H9 (cell line): ENCODE data around the gene SUMO2. TPM values are rescaled to one million over a fixed set of nuclear protein-coding genes. Genes with fewer than 3 reads are reported as not detected.

Experiments
- DNase-seq: peaks from one replicate; pipeline ENCODE4 v3.0.0-alpha.2; 2017
- H2AFZ ChIP-seq: one replicate; pipeline ENCODE4 v1.6.1; 2013; ENCODE audit warnings: mild to moderate bottlenecking, low read length, control low read depth, moderate library complexity
- H2AK5ac ChIP-seq: 2 replicates; pipeline ENCODE4 v1.6.1; 2013; ENCODE audit warnings: low read length, control low read depth, mixed read lengths; ENCODE audit not compliant: insufficient read length
- H2BK120ac ChIP-seq: one replicate; pipeline ENCODE4 v1.6.1; 2013; ENCODE audit warnings: low read depth, mild to moderate bottlenecking, low read length, control low read depth, inconsistent platforms; ENCODE audit not compliant: poor library complexity, severe bottlenecking
- H2BK12ac ChIP-seq: 2 replicates; pipeline ENCODE4 v1.6.1; 2013; ENCODE audit warnings: low read length, control low read depth, mixed read lengths, low read depth; ENCODE audit not compliant: insufficient read length
- H2BK15ac ChIP-seq: 2 replicates; pipeline ENCODE4 v1.6.1; 2013; ENCODE audit warnings: low read depth, low read length, control low read depth
- H2BK20ac ChIP-seq: one replicate; pipeline ENCODE4 v1.6.1; 2013; ENCODE audit warnings: low read depth, mild to moderate bottlenecking, low read length, control low read depth, inconsistent platforms; ENCODE audit not compliant: poor library complexity, severe bottlenecking
- H2BK5ac ChIP-seq: 2 replicates; pipeline ENCODE4 v1.6.1; 2013; ENCODE audit warnings: low read length, control low read depth, mixed read lengths; ENCODE audit not compliant: insufficient read length
- H3K14ac ChIP-seq: 2 replicates; pipeline ENCODE4 v1.6.1; 2013; ENCODE audit warnings: low read length, control low read depth; ENCODE audit not compliant: insufficient read depth
- H3K18ac ChIP-seq: 2 replicates; pipeline ENCODE4 v1.6.1; 2013; ENCODE audit warnings: low read depth, mild to moderate bottlenecking, mixed read lengths, low read length, control low read depth; ENCODE audit not compliant: insufficient read length
- H3K23ac ChIP-seq: 2 replicates; pipeline ENCODE4 v1.6.1; 2013; ENCODE audit warnings: low read length, control low read depth, mixed read lengths, low read depth; ENCODE audit not compliant: insufficient read length
- H3K23me2 ChIP-seq: 2 replicates; pipeline ENCODE4 v1.6.1; 2013; ENCODE audit warnings: low read depth, mild to moderate bottlenecking, mixed read lengths, low read length, control low read depth; ENCODE audit not compliant: insufficient read length, poor library complexity, severe bottlenecking
- H3K27ac ChIP-seq: 2 replicates; pipeline ENCODE4 v1.5.1; 2013; ENCODE audit warnings: low read length, control low read depth, mixed read lengths, low read depth; ENCODE audit not compliant: insufficient read length
- H3K27me3 ChIP-seq: 2 replicates; pipeline ENCODE4 v1.6.1; 2013; ENCODE audit warnings: low read length, control low read depth, inconsistent platforms; ENCODE audit not compliant: insufficient read depth
- H3K4ac ChIP-seq: 2 replicates; pipeline ENCODE4 v1.6.1; 2013; ENCODE audit warnings: low read depth, mild to moderate bottlenecking, control low read depth, inconsistent platforms, low read length, moderate library complexity
- H3K4me1 ChIP-seq: 2 replicates; pipeline ENCODE4 v1.6.1; 2013; ENCODE audit warnings: low read length, control low read depth, inconsistent platforms; ENCODE audit not compliant: insufficient read depth
- H3K4me2 ChIP-seq: 2 replicates; pipeline ENCODE4 v1.6.1; 2013; ENCODE audit warnings: low read length, control low read depth, mixed read lengths; ENCODE audit not compliant: insufficient read length, insufficient read depth
- H3K56ac ChIP-seq: 2 replicates; pipeline ENCODE4 v1.6.1; 2013; ENCODE audit warnings: low read depth, mild to moderate bottlenecking, mixed read lengths, low read length, control low read depth; ENCODE audit not compliant: insufficient read length
- H3K79me1 ChIP-seq: 2 replicates; pipeline ENCODE4 v1.6.1; 2013; ENCODE audit warnings: low read depth, mild to moderate bottlenecking, moderate library complexity, low read length, control low read depth, inconsistent platforms; ENCODE audit not compliant: insufficient read depth, poor library complexity, severe bottlenecking
- H3K79me2 ChIP-seq: 2 replicates; pipeline ENCODE4 v1.6.1; 2013; ENCODE audit warnings: low read length, control low read depth, inconsistent platforms; ENCODE audit not compliant: insufficient read depth
- H3K9ac ChIP-seq: 2 replicates; pipeline ENCODE4 v1.6.1; 2013; ENCODE audit warnings: low read length, control low read depth, mixed read lengths; ENCODE audit not compliant: insufficient read length; ENCODE audit errors: extremely low read depth
- H3K9me3 ChIP-seq: one replicate; pipeline ENCODE4 v1.6.1; 2013; ENCODE audit warnings: low read depth, low read length, inconsistent platforms; ENCODE audit not compliant: control insufficient read depth
- H3T11ph ChIP-seq: one replicate; pipeline ENCODE4 v1.6.1; 2013; ENCODE audit warnings: mild to moderate bottlenecking, low read length, control low read depth, inconsistent platforms
- H4K20me1 ChIP-seq: one replicate; pipeline ENCODE4 v1.6.1; 2013; ENCODE audit not compliant: control insufficient read depth, insufficient read length, insufficient read depth
- H4K5ac ChIP-seq: 2 replicates; pipeline ENCODE4 v1.6.1; 2013; ENCODE audit warnings: low read depth, mild to moderate bottlenecking, mixed read lengths, low read length, control low read depth; ENCODE audit not compliant: insufficient read length
- H4K8ac ChIP-seq: replicated peaks from 2 replicates; pipeline ENCODE4 v1.6.1; 2013; ENCODE audit warnings: low read length, control low read depth, mixed read lengths, low read depth; ENCODE audit not compliant: insufficient read length
- H4K91ac ChIP-seq: 2 replicates; pipeline ENCODE4 v1.6.1; 2013; ENCODE audit warnings: low read depth, mild to moderate bottlenecking, moderate library complexity, mixed read lengths, low read length, control low read depth; ENCODE audit not compliant: insufficient read length
- H3K27ac Mint-ChIP-seq, 3 experiments: 2 replicates in 2 of 3; 3 replicates in 1 of 3; pipeline ENCODE4 v1.8.0; 2020 to 2021; ENCODE audit warnings: mixed read lengths in 3 of 3, mild to moderate bottlenecking in 1 of 3, moderate library complexity in 1 of 3
- H3K27me3 Mint-ChIP-seq: 2 replicates; pipeline ENCODE4 v1.8.0; 2021; ENCODE audit warnings: low read depth, mild to moderate bottlenecking, moderate library complexity, mixed read lengths
- H3K36me3 Mint-ChIP-seq, 3 experiments: 2 replicates in 2 of 3; 3 replicates in 1 of 3; pipeline ENCODE4 v1.8.0; 2020 to 2021; ENCODE audit warnings: low read depth in 3 of 3, mixed read lengths in 3 of 3; ENCODE audit not compliant: insufficient read depth in 1 of 3
- H3K4me1 Mint-ChIP-seq, 2 experiments: 2 replicates each; pipeline ENCODE4 v1.8.0; 2020; ENCODE audit warnings: mixed read lengths in 2 of 2
- H3K4me3 Mint-ChIP-seq, 2 experiments: 2 replicates in 1 of 2; 3 replicates in 1 of 2; pipeline ENCODE4 v1.8.0; 2020 to 2021; ENCODE audit warnings: mild to moderate bottlenecking in 2 of 2, mixed read lengths in 2 of 2, moderate library complexity in 1 of 2
- H3K9me3 Mint-ChIP-seq, 2 experiments: 2 replicates in 1 of 2; 3 replicates in 1 of 2; pipeline ENCODE4 v1.8.0; 2020; ENCODE audit warnings: mild to moderate bottlenecking in 2 of 2, mixed read lengths in 2 of 2, moderate library complexity in 1 of 2
- WGBS: extraction: QIAGEN DNeasy Blood & Tissue Kit; methylation state at CpG from one replicate; pipeline ENCODE4 v1.1.7; 2013; ENCODE audit warnings: missing lambda C conversion rate, low lambda C conversion rate, mixed read lengths; ENCODE audit not compliant: insufficient read length; ENCODE audit errors: extremely low coverage; 5-methylcytosine and 5-hydroxymethylcytosine counted together
- total RNA-seq: library from RNA; stranded (reverse); gene quantifications from 2 replicates; pipeline ENCODE4 v1.2.1, GENCODE V29; 2021
- TF ChIP-seq, protein P1 (sequence below): fragments of 200-600 bp; sonication (generic); conservative IDR thresholded peaks from 3 replicates; pipeline ENCODE4 v1.8.0; 2021; ENCODE audit warnings: antibody characterized with exemption, mild to moderate bottlenecking

Gene SUMO2
- total RNA-seq, 1 experiment from 2014 or later, result 813 TPM

DNA sequence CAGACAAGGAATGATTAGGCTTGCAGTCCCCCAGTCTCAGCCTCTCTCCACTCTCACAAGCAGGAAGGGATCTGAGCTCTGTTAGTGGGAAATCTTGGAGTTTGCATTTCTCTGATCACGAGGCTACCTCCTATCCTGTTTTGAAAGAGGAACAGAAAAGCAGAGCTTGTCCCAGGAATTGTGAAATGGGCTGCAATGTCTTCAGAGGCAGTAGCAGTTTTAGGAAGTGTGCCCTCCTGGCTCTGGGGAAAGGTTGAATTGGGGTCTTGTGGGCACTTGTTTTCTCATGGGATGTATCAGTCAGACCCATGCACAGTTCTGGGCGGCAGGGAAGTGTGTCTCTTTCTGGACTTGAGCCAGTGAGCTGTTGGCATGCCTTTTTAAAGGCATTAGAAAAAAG is 45.5 kb upstream of the SUMO2 start:
- H2BK15ac ChIP-seq, result no peak overlapping the region
- H3K27ac Mint-ChIP-seq, result no peak overlapping the region
- no peak overlapping the region for H2BK120ac ChIP-seq
- H4K91ac ChIP-seq, result no peak overlapping the region
- H3K79me2 ChIP-seq, result no peaks in the 10 kb centered on the region
- no peak overlapping the region for H3K9ac ChIP-seq
- WGBS, result no CpG with 5 or more reads among the region's 2 CpGs
- H4K8ac ChIP-seq, result no peak overlapping the region
- TF ChIP-seq, protein P1, sequence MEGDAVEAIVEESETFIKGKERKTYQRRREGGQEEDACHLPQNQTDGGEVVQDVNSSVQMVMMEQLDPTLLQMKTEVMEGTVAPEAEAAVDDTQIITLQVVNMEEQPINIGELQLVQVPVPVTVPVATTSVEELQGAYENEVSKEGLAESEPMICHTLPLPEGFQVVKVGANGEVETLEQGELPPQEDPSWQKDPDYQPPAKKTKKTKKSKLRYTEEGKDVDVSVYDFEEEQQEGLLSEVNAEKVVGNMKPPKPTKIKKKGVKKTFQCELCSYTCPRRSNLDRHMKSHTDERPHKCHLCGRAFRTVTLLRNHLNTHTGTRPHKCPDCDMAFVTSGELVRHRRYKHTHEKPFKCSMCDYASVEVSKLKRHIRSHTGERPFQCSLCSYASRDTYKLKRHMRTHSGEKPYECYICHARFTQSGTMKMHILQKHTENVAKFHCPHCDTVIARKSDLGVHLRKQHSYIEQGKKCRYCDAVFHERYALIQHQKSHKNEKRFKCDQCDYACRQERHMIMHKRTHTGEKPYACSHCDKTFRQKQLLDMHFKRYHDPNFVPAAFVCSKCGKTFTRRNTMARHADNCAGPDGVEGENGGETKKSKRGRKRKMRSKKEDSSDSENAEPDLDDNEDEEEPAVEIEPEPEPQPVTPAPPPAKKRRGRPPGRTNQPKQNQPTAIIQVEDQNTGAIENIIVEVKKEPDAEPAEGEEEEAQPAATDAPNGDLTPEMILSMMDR, result no peak
- no peak overlapping the region for H2BK20ac ChIP-seq
- no peaks in the 10 kb centered on the region for H3K27me3 Mint-ChIP-seq
- H3K18ac ChIP-seq, result no peak overlapping the region
- no peak overlapping the region for H3K23ac ChIP-seq
- no peak overlapping the region for H3K14ac ChIP-seq
- H2AFZ ChIP-seq, result no peak overlapping the region
- no peak overlapping the region for H2AK5ac ChIP-seq
- no peak overlapping the region for H3K4me3 Mint-ChIP-seq
- no peak overlapping the region for H3K56ac ChIP-seq
- H3K79me1 ChIP-seq, result no peaks in the 10 kb centered on the region
- no peak overlapping the region for H2BK12ac ChIP-seq
- no peaks in the 10 kb centered on the region for H3K4me1 ChIP-seq
- H3K9me3 ChIP-seq, result no peaks in the 10 kb centered on the region
- no peak overlapping the region for H2BK5ac ChIP-seq
- no peak overlapping the region for H3T11ph ChIP-seq
- peaks cover 45 to 91% (median 86%) of the 10 kb centered on the region in 3 experiments for H3K36me3 Mint-ChIP-seq
- no peak overlapping the region for H3K4ac ChIP-seq
- H3K23me2 ChIP-seq, result no peaks in the 10 kb centered on the region
- H4K20me1 ChIP-seq, result no peaks in the 10 kb centered on the region
- no peaks in the 10 kb centered on the region for H3K9me3 Mint-ChIP-seq
- no peak overlapping the region for H4K5ac ChIP-seq
- no peak overlapping the region for H3K27ac ChIP-seq
- H3K4me2 ChIP-seq, result no peak overlapping the region
- no peaks in the 10 kb centered on the region for H3K4me1 Mint-ChIP-seq
- no peaks in the 10 kb centered on the region for H3K27me3 ChIP-seq
- DNase-seq, result no peak
